SK-N-SH treated with all-trans-retinoic acid at 6 μM for 48 hours (cell line): Measurements from ENCODE around the gene ZSWIM5.

Source experiments
- ATAC-seq: fragments of 200-7000 bp; cut with Tn5 transposase; 3 replicates; pipeline ENCODE4 v1.9.1; 2020; ENCODE audit warnings: mild to moderate bottlenecking, moderate library complexity
- ARNTL ChIP-seq: fragments of 450-650 bp; formaldehyde crosslinking; IDR thresholded peaks from 2 replicates; pipeline ENCODE4 v1.5.0; 2020; ENCODE audit warnings: low read depth, mild to moderate bottlenecking, moderate library complexity, borderline replicate concordance
- BACH2 ChIP-seq: fragments of 250-450 bp; sonication (Bioruptor Pico); IDR thresholded peaks from 2 replicates; pipeline ENCODE4 v1.9.0; 2021; ENCODE audit warnings: mild to moderate bottlenecking, borderline replicate concordance
- GLIS3 ChIP-seq: fragments of 250-450 bp; sonication (Bioruptor Pico); IDR thresholded peaks from 2 replicates; pipeline ENCODE4 v1.5.0; 2020; ENCODE audit warnings: mild to moderate bottlenecking, moderate library complexity
- ISL1 ChIP-seq: fragments of 250-450 bp; sonication (Bioruptor Pico); IDR thresholded peaks from 2 replicates; pipeline ENCODE4 v2.1.2; 2022; ENCODE audit warnings: mild to moderate bottlenecking, moderate library complexity
- PATZ1 ChIP-seq: fragments of 250-450 bp; sonication (Bioruptor Pico); IDR thresholded peaks from 2 replicates; pipeline ENCODE4 v1.8.0; 2020; ENCODE audit warnings: mild to moderate bottlenecking, moderate library complexity, borderline replicate concordance
- PPARA ChIP-seq: fragments of 250-450 bp; sonication (Bioruptor Pico); IDR thresholded peaks from 2 replicates; pipeline ENCODE4 v1.5.0; 2020; ENCODE audit warnings: mild to moderate bottlenecking, borderline replicate concordance
- RARB ChIP-seq: fragments of 250-450 bp; sonication (Bioruptor Pico); IDR thresholded peaks from 2 replicates; pipeline ENCODE4 v1.8.0; 2021; ENCODE audit warnings: mild to moderate bottlenecking, moderate library complexity
- SNAI2 ChIP-seq: fragments of 250-450 bp; sonication (Bioruptor Pico); IDR thresholded peaks from 2 replicates; pipeline ENCODE4 v1.5.0; 2020; ENCODE audit warnings: mild to moderate bottlenecking, moderate library complexity
- TCF4 ChIP-seq: fragments of 250-450 bp; sonication (Bioruptor Pico); IDR thresholded peaks from 2 replicates; pipeline ENCODE4 v1.8.0; 2021; ENCODE audit warnings: mild to moderate bottlenecking, moderate library complexity, borderline replicate concordance
- TOX ChIP-seq: fragments of 250-450 bp; sonication (Bioruptor Pico); IDR thresholded peaks from 2 replicates; pipeline ENCODE4 v1.8.0; 2021; ENCODE audit warnings: mild to moderate bottlenecking, moderate library complexity, borderline replicate concordance
- ZC3H10 ChIP-seq: fragments of 250-450 bp; sonication (Bioruptor Pico); IDR thresholded peaks from 2 replicates; pipeline ENCODE4 v1.5.1; 2021; ENCODE audit warnings: mild to moderate bottlenecking, moderate library complexity
- ZFP3 ChIP-seq: fragments of 250-450 bp; sonication (Bioruptor Pico); IDR thresholded peaks from 2 replicates; pipeline ENCODE4 v1.5.0; 2020; ENCODE audit warnings: mild to moderate bottlenecking, moderate library complexity
- ZFP30 ChIP-seq: fragments of 450-650 bp; formaldehyde crosslinking; IDR thresholded peaks from 2 replicates; pipeline ENCODE4 v1.5.0; 2022; ENCODE audit warnings: mild to moderate bottlenecking, moderate library complexity
- ZNF70 ChIP-seq: fragments of 450-650 bp; formaldehyde crosslinking; IDR thresholded peaks from 2 replicates; pipeline ENCODE4 v1.5.0; 2020; ENCODE audit warnings: mild to moderate bottlenecking, moderate library complexity
- ZNF8 ChIP-seq: fragments of 450-650 bp; formaldehyde crosslinking; IDR thresholded peaks from 2 replicates; pipeline ENCODE4 v1.5.0; 2020; ENCODE audit warnings: mild to moderate bottlenecking, moderate library complexity
- TF ChIP-seq, protein P1 (sequence below): fragments of 250-450 bp; sonication (Bioruptor Pico); IDR thresholded peaks from 2 replicates; pipeline ENCODE4 v1.5.0; 2020; ENCODE audit warnings: mild to moderate bottlenecking, moderate library complexity
- TF ChIP-seq, protein P2 (sequence below): fragments of 250-450 bp; sonication (Bioruptor Pico); IDR thresholded peaks from 2 replicates; pipeline ENCODE4 v1.5.1; 2020; ENCODE audit warnings: low read depth, mild to moderate bottlenecking, moderate library complexity
- TF ChIP-seq, protein P3 (sequence below): fragments of 250-450 bp; sonication (Bioruptor Pico); IDR thresholded peaks from 2 replicates; pipeline ENCODE4 v1.8.0; 2021; ENCODE audit warnings: low read depth, mild to moderate bottlenecking, moderate library complexity, borderline replicate concordance

ZSWIM5 gene

GRCh38 chr1:45033356-45033755, 173.0 kb downstream of the ZSWIM5 start:
- TF ChIP-seq TOX (CRISPR knock-in tag) (no peak), ZFP3 (CRISPR knock-in tag) (no peak), GLIS3 (no peak), ZC3H10 (CRISPR knock-in tag) (no peak), ZFP30 (CRISPR knock-in tag) (no peak), BACH2 (CRISPR knock-in tag) (no peak)
- TF ChIP-seq, protein P1, sequence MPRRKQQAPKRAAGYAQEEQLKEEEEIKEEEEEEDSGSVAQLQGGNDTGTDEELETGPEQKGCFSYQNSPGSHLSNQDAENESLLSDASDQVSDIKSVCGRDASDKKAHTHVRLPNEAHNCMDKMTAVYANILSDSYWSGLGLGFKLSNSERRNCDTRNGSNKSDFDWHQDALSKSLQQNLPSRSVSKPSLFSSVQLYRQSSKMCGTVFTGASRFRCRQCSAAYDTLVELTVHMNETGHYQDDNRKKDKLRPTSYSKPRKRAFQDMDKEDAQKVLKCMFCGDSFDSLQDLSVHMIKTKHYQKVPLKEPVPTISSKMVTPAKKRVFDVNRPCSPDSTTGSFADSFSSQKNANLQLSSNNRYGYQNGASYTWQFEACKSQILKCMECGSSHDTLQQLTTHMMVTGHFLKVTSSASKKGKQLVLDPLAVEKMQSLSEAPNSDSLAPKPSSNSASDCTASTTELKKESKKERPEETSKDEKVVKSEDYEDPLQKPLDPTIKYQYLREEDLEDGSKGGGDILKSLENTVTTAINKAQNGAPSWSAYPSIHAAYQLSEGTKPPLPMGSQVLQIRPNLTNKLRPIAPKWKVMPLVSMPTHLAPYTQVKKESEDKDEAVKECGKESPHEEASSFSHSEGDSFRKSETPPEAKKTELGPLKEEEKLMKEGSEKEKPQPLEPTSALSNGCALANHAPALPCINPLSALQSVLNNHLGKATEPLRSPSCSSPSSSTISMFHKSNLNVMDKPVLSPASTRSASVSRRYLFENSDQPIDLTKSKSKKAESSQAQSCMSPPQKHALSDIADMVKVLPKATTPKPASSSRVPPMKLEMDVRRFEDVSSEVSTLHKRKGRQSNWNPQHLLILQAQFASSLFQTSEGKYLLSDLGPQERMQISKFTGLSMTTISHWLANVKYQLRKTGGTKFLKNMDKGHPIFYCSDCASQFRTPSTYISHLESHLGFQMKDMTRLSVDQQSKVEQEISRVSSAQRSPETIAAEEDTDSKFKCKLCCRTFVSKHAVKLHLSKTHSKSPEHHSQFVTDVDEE (CRISPR knock-in tag), result no peak
- ATAC-seq, result no peak

GRCh38 chr1:45032837-45033236, 173.6 kb downstream of the ZSWIM5 start:
- no peak for TF ChIP-seq GLIS3
- TF ChIP-seq ZFP3 (CRISPR knock-in tag), result no peak
- TF ChIP-seq, protein P1 (CRISPR knock-in tag), result no peak
- TF ChIP-seq, protein P2, sequence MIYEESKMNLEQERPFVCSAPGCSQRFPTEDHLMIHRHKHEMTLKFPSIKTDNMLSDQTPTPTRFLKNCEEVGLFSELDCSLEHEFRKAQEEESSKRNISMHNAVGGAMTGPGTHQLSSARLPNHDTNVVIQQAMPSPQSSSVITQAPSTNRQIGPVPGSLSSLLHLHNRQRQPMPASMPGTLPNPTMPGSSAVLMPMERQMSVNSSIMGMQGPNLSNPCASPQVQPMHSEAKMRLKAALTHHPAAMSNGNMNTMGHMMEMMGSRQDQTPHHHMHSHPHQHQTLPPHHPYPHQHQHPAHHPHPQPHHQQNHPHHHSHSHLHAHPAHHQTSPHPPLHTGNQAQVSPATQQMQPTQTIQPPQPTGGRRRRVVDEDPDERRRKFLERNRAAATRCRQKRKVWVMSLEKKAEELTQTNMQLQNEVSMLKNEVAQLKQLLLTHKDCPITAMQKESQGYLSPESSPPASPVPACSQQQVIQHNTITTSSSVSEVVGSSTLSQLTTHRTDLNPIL (CRISPR knock-in tag), result no peak
- TF ChIP-seq, protein P3, sequence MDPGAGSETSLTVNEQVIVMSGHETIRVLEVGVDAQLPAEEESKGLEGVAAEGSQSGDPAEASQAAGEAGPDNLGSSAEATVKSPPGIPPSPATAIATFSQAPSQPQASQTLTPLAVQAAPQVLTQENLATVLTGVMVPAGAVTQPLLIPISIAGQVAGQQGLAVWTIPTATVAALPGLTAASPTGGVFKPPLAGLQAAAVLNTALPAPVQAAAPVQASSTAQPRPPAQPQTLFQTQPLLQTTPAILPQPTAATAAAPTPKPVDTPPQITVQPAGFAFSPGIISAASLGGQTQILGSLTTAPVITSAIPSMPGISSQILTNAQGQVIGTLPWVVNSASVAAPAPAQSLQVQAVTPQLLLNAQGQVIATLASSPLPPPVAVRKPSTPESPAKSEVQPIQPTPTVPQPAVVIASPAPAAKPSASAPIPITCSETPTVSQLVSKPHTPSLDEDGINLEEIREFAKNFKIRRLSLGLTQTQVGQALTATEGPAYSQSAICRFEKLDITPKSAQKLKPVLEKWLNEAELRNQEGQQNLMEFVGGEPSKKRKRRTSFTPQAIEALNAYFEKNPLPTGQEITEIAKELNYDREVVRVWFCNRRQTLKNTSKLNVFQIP (CRISPR knock-in tag), result no peak
- TF ChIP-seq ZNF8, result no peak
- TF ChIP-seq ARNTL, result no peak
- no peak for TF ChIP-seq BACH2 (CRISPR knock-in tag)
- TF ChIP-seq TCF4 (CRISPR knock-in tag), result no peak
- TF ChIP-seq PPARA (CRISPR knock-in tag), result no peak
- no peak for TF ChIP-seq PATZ1 (CRISPR knock-in tag)
- no peak for TF ChIP-seq SNAI2 (CRISPR knock-in tag)
- no peak for ATAC-seq

- ATAC-seq, result no peak
- TF ChIP-seq PPARA (CRISPR knock-in tag) (no peak), ZC3H10 (CRISPR knock-in tag) (no peak), ZNF70 (CRISPR knock-in tag) (no peak)
Observed at GRCh38 chr1:45026446-45026845, 180.0 kb downstream of the ZSWIM5 start.

DNA sequence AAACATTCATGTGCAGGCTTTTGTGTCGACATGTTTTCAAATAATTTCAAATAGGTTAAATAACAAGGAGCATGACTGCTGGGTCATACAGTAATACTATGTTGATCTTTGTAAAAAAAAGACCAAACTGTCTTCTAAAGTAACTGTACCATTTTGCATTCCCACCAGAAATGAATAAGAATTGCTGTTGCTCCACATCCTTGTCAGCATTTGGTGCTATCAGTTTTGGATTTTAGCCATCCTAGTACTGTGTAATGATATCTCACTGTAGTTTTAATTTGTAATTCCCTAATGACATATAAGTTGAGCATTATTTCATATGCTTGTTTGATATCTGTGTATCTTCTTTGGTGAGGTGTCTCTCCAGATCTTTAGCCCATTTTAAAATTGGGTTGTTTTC, 182.7 kb downstream of the ZSWIM5 start:
- no peak for ATAC-seq

More for the DNA sequence above, 182.7 kb downstream of the ZSWIM5 start:
- no peak for TF ChIP-seq GLIS3
- TF ChIP-seq BACH2 (CRISPR knock-in tag), result no peak
- no peak for TF ChIP-seq ISL1 (CRISPR knock-in tag)
- no peak for TF ChIP-seq TCF4 (CRISPR knock-in tag)
- TF ChIP-seq, protein P2 (CRISPR knock-in tag), result no peak
- no peak for TF ChIP-seq RARB (CRISPR knock-in tag)
- TF ChIP-seq, all 23 proteins: peak for 0
